HCT116 (cell line): ENCODE data around the gene ACSS1. TPM values are rescaled to one million over a fixed set of nuclear protein-coding genes. Genes with fewer than 3 reads are reported as not detected.

Experiments
- ATAC-seq: fragments of 200-7000 bp; cut with Tn5 transposase; 2 replicates; pipeline ENCODE4 v1.9.1; 2020; ENCODE audit warnings: mild to moderate bottlenecking, moderate library complexity
- BruUV-seq: library from RNA; stranded (reverse); fragments of 400-500 nt; replicated peaks from 2 replicates; lab custom pipeline; 2021; lab: Mats Ljungman, UMichigan
- CTCF ChIA-PET: fragments of 300-600 bp; sonication (Branson Sonifier 250); formaldehyde crosslinking; loops from one replicate; lab custom pipeline; 2021; ENCODE audit warnings: antibody characterized with exemption; lab: Charles Lee
- POLR2A ChIA-PET: fragments of 300-600, 350-600 bp; sonication (Branson Sonifier 250); formaldehyde crosslinking; loops from one replicate; lab custom pipeline; 2021; ENCODE audit warnings: antibody characterized with exemption; lab: Charles Lee
- RAD21 ChIA-PET, 2 experiments: fragments of 300-600 bp; sonication (Branson Sonifier 250); formaldehyde crosslinking; loops; one replicate each; lab custom pipeline; 2023; ENCODE audit warnings: low total read pairs in 2 of 2; ENCODE audit not compliant: uncharacterized antibody in 2 of 2, unreplicated experiment in 2 of 2, low non-redundant PET in 1 of 2; lab: Charles Lee
- DNase-seq: peaks from one replicate; pipeline ENCODE4 v3.0.0-alpha.2; 2010; ENCODE audit warnings: low read depth, low spot score
- H2AFZ ChIP-seq: fragments of 200-600 bp; shearing (Covaris generic), sonication (generic); 2 replicates; pipeline ENCODE4 v1.6.1; 2017; ENCODE audit warnings: low read depth, mixed run types, mixed read lengths, antibody characterized with exemption, low read length; ENCODE audit not compliant: poor library complexity, severe bottlenecking
- H3K27ac ChIP-seq: 2 replicates; pipeline ENCODE4 v1.5.1; 2012; ENCODE audit warnings: low read depth, low read length
- H3K27me3 ChIP-seq: fragments of 200-600 bp; sonication (generic); 2 replicates; pipeline ENCODE4 v1.6.1; 2016; ENCODE audit warnings: mixed run types, low read length, mixed read lengths; ENCODE audit not compliant: insufficient read depth
- H3K36me3 ChIP-seq, 2 experiments: fragments of 200-500 bp in 1 of 2; fragments of 200-600 bp in 1 of 2; sonication (Bioruptor generic) in 1 of 2; sonication (generic) in 1 of 2; 2 replicates each; pipeline versions ENCODE4 v1.5.1 to v1.6.1; 2014 to 2016; ENCODE audit warnings: low read length in 2 of 2, inconsistent platforms in 1 of 2, mixed read lengths in 1 of 2, mixed run types in 1 of 2; ENCODE audit not compliant: insufficient read depth in 2 of 2, control insufficient read depth in 1 of 2
- H3K4me1 ChIP-seq, 2 experiments: fragments of 200-600 bp in 1 of 2; sonication (generic) in 1 of 2; 2 replicates each; pipeline versions ENCODE4 v1.5.1 to v1.6.1; 2012 to 2017; ENCODE audit warnings: low read length in 2 of 2, inconsistent platforms in 1 of 2, mild to moderate bottlenecking in 1 of 2, mixed read lengths in 1 of 2, mixed run types in 1 of 2, moderate library complexity in 1 of 2; ENCODE audit not compliant: insufficient read depth in 2 of 2, control insufficient read depth in 1 of 2
- H3K4me2 ChIP-seq: fragments of 200-600 bp; sonication (generic); 2 replicates; pipeline ENCODE4 v1.6.1; 2017; ENCODE audit warnings: mixed run types, low read length, mixed read lengths
- H3K4me3 ChIP-seq, 2 experiments: fragments of 200-600 bp in 1 of 2; sonication (generic) in 1 of 2; replicated peaks in 1 of 2; 2 replicates each; pipeline ENCODE4 v1.5.1; 2011 to 2016; ENCODE audit warnings: low read length in 2 of 2, control low read depth in 1 of 2, low read depth in 1 of 2, mild to moderate bottlenecking in 1 of 2, mixed read lengths in 1 of 2, mixed run types in 1 of 2
- H3K79me2 ChIP-seq: fragments of 200-600 bp; sonication (generic); 2 replicates; pipeline ENCODE4 v1.6.1; 2017; ENCODE audit warnings: mild to moderate bottlenecking, mixed run types, low read length, moderate library complexity, mixed read lengths; ENCODE audit not compliant: insufficient read depth
- H3K9ac ChIP-seq: fragments of 200-600 bp; sonication (generic); 2 replicates; pipeline ENCODE4 v1.6.1; 2016; ENCODE audit warnings: low read length, mixed read lengths
- H3K9me2 ChIP-seq: fragments of 200-600 bp; sonication (generic), shearing (Covaris generic); 2 replicates; pipeline ENCODE4 v1.6.1; 2017; ENCODE audit warnings: mixed run types, mild to moderate bottlenecking, moderate library complexity; ENCODE audit not compliant: insufficient read depth
- H3K9me3 ChIP-seq, 2 experiments: fragments of 200-500 bp in 1 of 2; fragments of 200-600 bp in 1 of 2; sonication (Bioruptor generic) in 1 of 2; sonication (generic) in 1 of 2; 2 replicates each; pipeline ENCODE4 v1.6.1; 2014 to 2017; ENCODE audit warnings: low read length in 2 of 2, mixed read lengths in 2 of 2, inconsistent platforms in 1 of 2, low read depth in 1 of 2, mild to moderate bottlenecking in 1 of 2, mixed run types in 1 of 2, moderate library complexity in 1 of 2; ENCODE audit not compliant: control insufficient read depth in 1 of 2, insufficient read depth in 1 of 2
- H4K20me1 ChIP-seq: fragments of 200-600 bp; sonication (generic), shearing (Covaris generic); 2 replicates; pipeline ENCODE4 v1.6.1; 2017; ENCODE audit warnings: mixed run types, mild to moderate bottlenecking, moderate library complexity; ENCODE audit not compliant: insufficient read depth
- ATF3 ChIP-seq: IDR thresholded peaks from 2 replicates; pipeline ENCODE4 v1.6.1; 2012
- ELF1 ChIP-seq: IDR thresholded peaks from 2 replicates; pipeline ENCODE4 v1.6.1; 2012; ENCODE audit warnings: low read depth, borderline replicate concordance
- EZH2 ChIP-seq: fragments of 200-600 bp; sonication (generic); IDR thresholded peaks from 2 replicates; pipeline ENCODE4 v1.6.1; 2017; ENCODE audit warnings: antibody characterized with exemption, mixed run types
- EZH2phosphoT487 ChIP-seq: fragments of 200-600 bp; IDR thresholded peaks from 2 replicates; pipeline ENCODE4 v1.6.1; 2018; ENCODE audit warnings: antibody characterized with exemption, borderline replicate concordance
- POLR2AphosphoS5 ChIP-seq: IDR thresholded peaks from 2 replicates; pipeline ENCODE4 v1.6.1; 2011; ENCODE audit warnings: mild to moderate bottlenecking, low read depth, low read length, moderate library complexity
- YY1 ChIP-seq: IDR thresholded peaks from 2 replicates; pipeline ENCODE4 v1.6.1; 2011; ENCODE audit warnings: low read length, low read depth, moderate library complexity, mild to moderate bottlenecking; ENCODE audit not compliant: insufficient replicate concordance; ENCODE audit errors: extremely low read depth
- ZNF274 ChIP-seq: fragments of 200-500 bp; sonication (Bioruptor generic); IDR thresholded peaks from 2 replicates; pipeline ENCODE4 v1.6.1; 2014; ENCODE audit warnings: mild to moderate bottlenecking, low read depth, low read length, inconsistent platforms
- intact Hi-C: fragments of 100-400 bp; cut with micrococcal nuclease; formaldehyde crosslinking; loops from 2 replicates; pipeline ENCODE4 v1.10.0; 2022
- total RNA-seq: library from RNA; stranded (reverse); gene quantifications from one replicate; pipeline ENCODE4 v1.2.1, GENCODE V29; 2021; ENCODE audit not compliant: unreplicated experiment
- TF ChIP-seq, protein P1 (sequence below): IDR thresholded peaks from 2 replicates; pipeline ENCODE4 v1.6.1; 2011; ENCODE audit warnings: mild to moderate bottlenecking, low read length, moderate library complexity; ENCODE audit not compliant: insufficient replicate concordance; ENCODE audit errors: extremely low read depth

The ACSS1 gene
- total RNA-seq, 1 experiment from 2014 or later = 0.27 TPM

- CTCF ChIA-PET = no interaction called here
- Histone ChIP-seq H3K4me3 (no peak overlapping the region), H3K9me2 (no peaks in the 10 kb centered on the region), H3K4me1 (no peaks in the 10 kb centered on the region), H4K20me1 (no peaks in the 10 kb centered on the region), H2AFZ (no peak overlapping the region), H3K9ac (no peak overlapping the region), H3K4me2 (no peak overlapping the region), H3K27ac (no peak overlapping the region), H3K36me3 (no peaks in the 10 kb centered on the region), H3K79me2 (no peaks in the 10 kb centered on the region), H3K27me3 (peaks cover 5% of the 10 kb centered on the region; the same call in 1 of the 2 replicates), H3K9me3 (no peaks in the 10 kb centered on the region)
- ATAC-seq (no peak), DNase-seq (no peak)
- BruUV-seq = no TSS peak
- RAD21 ChIA-PET = no interaction called here
- POLR2A ChIA-PET = no interaction called here
- TF ChIP-seq EZH2 (no peak), ATF3 (no peak), YY1 (no peak), ELF1 (no peak), ZNF274 (no peak), POLR2AphosphoS5 (no peak), EZH2phosphoT487 (no peak)
- TF ChIP-seq, protein P1, sequence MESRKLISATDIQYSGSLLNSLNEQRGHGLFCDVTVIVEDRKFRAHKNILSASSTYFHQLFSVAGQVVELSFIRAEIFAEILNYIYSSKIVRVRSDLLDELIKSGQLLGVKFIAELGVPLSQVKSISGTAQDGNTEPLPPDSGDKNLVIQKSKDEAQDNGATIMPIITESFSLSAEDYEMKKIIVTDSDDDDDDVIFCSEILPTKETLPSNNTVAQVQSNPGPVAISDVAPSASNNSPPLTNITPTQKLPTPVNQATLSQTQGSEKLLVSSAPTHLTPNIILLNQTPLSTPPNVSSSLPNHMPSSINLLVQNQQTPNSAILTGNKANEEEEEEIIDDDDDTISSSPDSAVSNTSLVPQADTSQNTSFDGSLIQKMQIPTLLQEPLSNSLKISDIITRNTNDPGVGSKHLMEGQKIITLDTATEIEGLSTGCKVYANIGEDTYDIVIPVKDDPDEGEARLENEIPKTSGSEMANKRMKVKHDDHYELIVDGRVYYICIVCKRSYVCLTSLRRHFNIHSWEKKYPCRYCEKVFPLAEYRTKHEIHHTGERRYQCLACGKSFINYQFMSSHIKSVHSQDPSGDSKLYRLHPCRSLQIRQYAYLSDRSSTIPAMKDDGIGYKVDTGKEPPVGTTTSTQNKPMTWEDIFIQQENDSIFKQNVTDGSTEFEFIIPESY = no peak
- intact Hi-C loops = no loop called here
These were observed 30.3 kb upstream of the ACSS1 start for GRCh38 chr20:25088267-25088666.
